Progenitor cell of endocrine pancreas (in vitro differentiated cells): ENCODE measurements around the gene EIF3L. TPM values are rescaled to one million over a fixed set of nuclear protein-coding genes. Genes with fewer than 3 reads are reported as not detected.

Experiments
- DNase-seq: peaks from one replicate; pipeline ENCODE4 v3.0.0; 2021; ENCODE audit warnings: low spot score; ENCODE audit not compliant: unreplicated experiment
- H3K27ac Mint-ChIP-seq: 2 replicates; pipeline ENCODE4 v1.8.0; 2021; ENCODE audit warnings: mild to moderate bottlenecking, moderate library complexity, mixed read lengths
- H3K27me3 Mint-ChIP-seq: 2 replicates; pipeline ENCODE4 v1.8.0; 2021; ENCODE audit warnings: mixed read lengths
- H3K36me3 Mint-ChIP-seq: 2 replicates; pipeline ENCODE4 v1.8.0; 2022; ENCODE audit warnings: mixed read lengths; ENCODE audit not compliant: insufficient read depth
- H3K4me1 Mint-ChIP-seq: 2 replicates; pipeline ENCODE4 v1.8.0; 2021; ENCODE audit warnings: low read depth, mixed read lengths
- H3K4me3 Mint-ChIP-seq: 2 replicates; pipeline ENCODE4 v1.8.0; 2021; ENCODE audit warnings: low read depth, mild to moderate bottlenecking, moderate library complexity, mixed read lengths
- H3K9me3 Mint-ChIP-seq: 2 replicates; pipeline ENCODE4 v1.8.0; 2021; ENCODE audit warnings: low read depth, mixed read lengths
- CTCF ChIP-seq: fragments of 200-600 bp; sonication (generic); IDR thresholded peaks from one replicate; pipeline ENCODE4 v1.5.0; 2021; ENCODE audit warnings: antibody characterized with exemption, mild to moderate bottlenecking; ENCODE audit not compliant: unreplicated experiment
- total RNA-seq: library from RNA; stranded (reverse); gene quantifications from 2 replicates; pipeline ENCODE4 v1.2.1, GENCODE V29; 2021

Gene EIF3L
- total RNA-seq, 1 donor from 2014 or later, result 725 TPM

- Mint-ChIP-seq H3K4me1 (peaks cover 36% of the 10 kb centered on the region), H3K27me3 (no peaks in the 10 kb centered on the region), H3K4me3 (peak overlapping the region; percentile 84), H3K36me3 (no peaks in the 10 kb centered on the region), H3K9me3 (no peaks in the 10 kb centered on the region), H3K27ac (peak overlapping the region; percentile 95)
- no peak for TF ChIP-seq CTCF
- no peak for DNase-seq
Observed at GRCh38 chr22:37806409-37807333, 42.5 kb upstream of the EIF3L start.

GRCh38 chr22:37807410-37808293 lies 41.6 kb upstream of the EIF3L start, which contains the start of gene GCAT:
GCAT (plus strand) TSS chr22:37807934; CDS start chr22:37807968, 34 bp downstream.
- DNase-seq, result peak; percentile 91
- H3K27me3 Mint-ChIP-seq, result no peaks in the 10 kb centered on the region
- TF ChIP-seq CTCF, result no peak
- H3K4me1 Mint-ChIP-seq, result peaks cover 34% of the 10 kb centered on the region
- H3K27ac Mint-ChIP-seq, result peak within 1 kb of the TSS; percentile 95
- no peaks in the 10 kb centered on the region for H3K9me3 Mint-ChIP-seq
- no peaks in the 10 kb centered on the region for H3K36me3 Mint-ChIP-seq
- peak within 1 kb of the TSS; percentile 84 for H3K4me3 Mint-ChIP-seq

- H3K27me3 Mint-ChIP-seq, result no peaks in the 10 kb centered on the region
- peak overlapping the region; percentile 84 for H3K4me3 Mint-ChIP-seq
- peak overlapping the region; percentile 87 for H3K27ac Mint-ChIP-seq
- TF ChIP-seq CTCF, result no peak
- DNase-seq, result no peak
- no peaks in the 10 kb centered on the region for H3K9me3 Mint-ChIP-seq
- no peaks in the 10 kb centered on the region for H3K36me3 Mint-ChIP-seq
- peaks cover 29% of the 10 kb centered on the region for H3K4me1 Mint-ChIP-seq
Observed at GRCh38 chr22:37808294-37808657, 40.9 kb upstream of the EIF3L start.

GRCh38 chr22:37809672-37810333 lies 39.4 kb upstream of the EIF3L start:
- peaks cover 2% of the 10 kb centered on the region for H3K36me3 Mint-ChIP-seq
- no peaks in the 10 kb centered on the region for H3K27me3 Mint-ChIP-seq
- no peaks in the 10 kb centered on the region for H3K9me3 Mint-ChIP-seq
- no peak for TF ChIP-seq CTCF
- peaks cover 20% of the 10 kb centered on the region for H3K4me1 Mint-ChIP-seq
- peak overlapping the region; percentile 39 for H3K4me3 Mint-ChIP-seq
- DNase-seq, result no peak
- H3K27ac Mint-ChIP-seq, result no peak overlapping the region

GRCh38 chr22:37811867-37812266 lies 37.4 kb upstream of the EIF3L start:
- no peak overlapping the region for H3K4me3 Mint-ChIP-seq
- no peak for DNase-seq
- TF ChIP-seq CTCF, result no peak
- H3K9me3 Mint-ChIP-seq, result no peaks in the 10 kb centered on the region
- H3K4me1 Mint-ChIP-seq, result peaks cover 8% of the 10 kb centered on the region
- peaks cover 3% of the 10 kb centered on the region for H3K36me3 Mint-ChIP-seq
- H3K27ac Mint-ChIP-seq, result no peak overlapping the region
- H3K27me3 Mint-ChIP-seq, result no peaks in the 10 kb centered on the region
